GM21786 (cell line): Measurements from ENCODE around the gene FBXL17.

Experiments
- ATAC-seq: cut with Tn5 transposase; IDR thresholded peaks from one replicate; pipeline ENCODE4 v1.9.1; 2021; ENCODE audit not compliant: unreplicated experiment

The FBXL17 gene

DNA sequence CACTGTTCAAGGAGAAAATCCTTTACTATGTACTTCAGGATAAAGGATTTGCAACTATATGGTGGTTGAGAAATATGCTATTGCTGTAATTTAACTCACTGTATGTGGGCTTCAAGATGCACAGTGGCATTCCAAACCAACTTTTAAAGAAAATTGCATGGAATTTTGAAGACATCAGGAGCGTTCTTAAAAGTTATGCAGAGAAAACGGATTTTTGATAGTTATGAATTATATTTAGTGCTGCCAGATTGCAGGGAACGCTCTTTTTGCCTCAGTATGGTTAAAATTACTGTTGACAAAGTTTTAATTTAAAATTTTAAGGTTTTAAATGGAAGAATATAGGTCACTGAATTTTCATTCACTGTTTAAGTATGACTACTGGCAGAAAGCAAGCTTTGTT lies 375.1 kb downstream of the FBXL17 start:
- ATAC-seq = no peak

- ATAC-seq = peak; percentile 93
Measured at GRCh38 chr5:108003178-108003577, 378.7 kb downstream of the FBXL17 start.

- no peak for ATAC-seq
Measured at GRCh38 chr5:108001222-108001621, 380.7 kb downstream of the FBXL17 start.

GRCh38 chr5:107997338-107997980 lies 384.4 kb downstream of the FBXL17 start:
- ATAC-seq = no peak

DNA sequence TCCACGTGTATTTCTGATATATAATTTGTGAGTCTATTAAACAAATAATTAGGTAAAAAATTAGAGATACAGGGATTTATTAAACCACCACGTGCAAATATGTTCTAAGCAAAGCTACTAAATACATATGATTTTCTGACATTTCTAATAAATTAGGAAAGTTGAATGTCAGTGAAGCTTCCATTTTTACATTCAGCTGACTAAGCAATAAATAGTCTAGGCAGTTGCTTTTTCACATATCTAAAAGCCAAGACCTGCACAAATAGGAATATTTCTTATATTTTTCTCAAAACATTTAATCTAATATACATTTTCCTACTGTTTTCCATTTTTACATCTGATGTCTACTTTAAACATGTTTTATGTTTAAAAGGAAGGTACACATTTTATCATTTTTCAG lies 388.6 kb downstream of the FBXL17 start:
- no peak for ATAC-seq

DNA sequence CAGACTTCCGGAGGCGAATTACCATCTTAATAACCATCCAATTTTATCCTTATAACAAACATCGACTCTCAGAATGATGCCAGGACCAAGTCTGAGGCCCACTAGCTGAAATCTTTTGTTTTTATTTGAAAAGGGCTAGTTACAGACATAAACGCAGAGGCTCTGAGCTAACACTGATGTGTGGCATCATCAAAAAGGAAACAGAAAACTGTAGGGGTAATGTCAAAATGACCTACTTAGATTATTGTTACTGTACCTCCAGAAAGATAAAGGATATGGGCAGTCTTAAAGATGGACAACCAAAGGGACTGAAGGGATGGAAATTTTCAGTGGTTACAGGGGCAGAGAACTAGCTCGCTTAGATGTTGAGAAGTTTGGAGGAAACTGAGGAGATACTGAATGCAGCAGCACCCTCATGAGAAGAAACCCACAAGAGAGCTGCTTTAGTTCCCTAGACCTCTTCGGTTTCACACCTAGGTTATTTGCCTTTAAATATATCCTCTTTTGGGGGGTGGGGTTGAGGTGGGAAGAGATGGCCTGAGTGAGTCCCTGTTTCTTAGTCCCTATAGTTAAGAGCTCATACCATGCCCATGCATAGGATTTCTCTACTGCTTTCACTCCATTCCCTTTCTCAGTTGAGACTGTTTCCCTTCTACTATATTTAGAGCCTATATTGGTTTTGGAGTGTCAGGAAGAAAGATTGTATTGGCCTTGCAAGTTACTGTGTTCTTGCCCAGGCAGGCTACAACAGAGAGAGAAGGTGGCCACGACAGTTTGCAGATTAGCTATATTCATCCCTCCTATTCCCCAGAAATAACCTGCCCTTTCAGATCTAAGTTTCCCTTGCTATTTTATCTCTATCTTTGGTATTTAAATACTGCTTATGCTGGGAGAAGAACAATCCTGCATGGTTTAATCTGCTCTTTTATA lies 390.8 kb downstream of the FBXL17 start:
- ATAC-seq = no peak

DNA sequence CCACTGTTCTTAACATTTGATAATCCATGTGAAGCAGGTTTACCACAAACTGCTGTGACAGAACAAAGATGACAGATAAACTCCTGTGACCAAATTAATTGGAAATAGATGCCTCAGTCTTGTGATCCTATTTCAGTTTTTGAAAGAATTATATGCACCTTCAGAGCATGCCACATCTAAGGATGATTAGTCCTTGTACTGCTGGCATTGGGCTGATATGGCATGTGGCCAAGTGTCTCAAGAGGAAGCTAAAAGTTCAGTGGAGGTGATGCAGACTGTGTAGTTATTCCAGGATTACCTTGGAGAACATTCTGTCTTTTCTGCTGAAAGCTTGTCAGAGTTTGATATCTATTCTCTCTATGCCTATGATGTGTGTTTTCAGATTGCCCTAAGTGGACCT lies 396.8 kb downstream of the FBXL17 start:
- no peak for ATAC-seq

- no peak for ATAC-seq
Measured at GRCh38 chr5:107982703-107983425, 399.0 kb downstream of the FBXL17 start.

- ATAC-seq = no peak
Measured at GRCh38 chr5:107980923-107981692, 400.8 kb downstream of the FBXL17 start.

DNA sequence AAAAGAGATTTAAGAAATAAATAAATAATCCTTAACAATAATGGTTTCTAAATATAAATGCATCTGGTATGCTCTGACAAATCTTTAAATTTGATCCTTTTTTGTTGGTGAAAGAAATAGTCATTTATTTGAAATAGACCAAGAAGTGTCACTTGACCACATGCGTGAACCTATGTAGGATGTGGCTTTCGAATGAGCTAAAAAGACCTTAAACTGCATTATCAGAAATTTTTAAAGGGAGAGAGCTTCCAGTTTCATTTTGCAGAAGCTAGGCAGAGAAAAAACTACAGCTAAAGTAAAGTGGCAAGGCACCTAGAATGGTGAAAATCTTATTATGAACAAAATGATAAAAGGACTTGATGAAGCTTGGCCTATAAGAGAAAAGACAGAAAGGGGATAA lies 402.0 kb downstream of the FBXL17 start:
- ATAC-seq = no peak

DNA sequence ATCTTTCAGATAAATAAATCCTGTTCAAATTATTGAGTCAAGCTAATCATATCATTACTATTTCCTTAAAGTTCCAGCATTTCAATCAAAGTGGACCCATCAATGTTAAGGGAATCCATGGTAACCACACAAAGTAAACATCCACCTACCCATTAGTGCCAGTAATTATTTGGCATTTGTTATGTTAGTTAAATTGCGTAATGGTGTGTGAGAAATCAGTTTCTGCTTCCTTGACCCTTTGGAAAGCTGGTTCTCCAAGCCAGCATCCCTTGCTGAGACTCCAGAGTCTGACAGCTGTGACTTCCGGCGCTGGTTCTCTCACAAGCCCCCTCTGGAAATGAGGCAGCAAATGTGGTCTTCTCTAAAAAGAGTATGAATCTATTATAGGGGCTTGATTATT lies 402.6 kb downstream of the FBXL17 start:
- no peak for ATAC-seq

DNA sequence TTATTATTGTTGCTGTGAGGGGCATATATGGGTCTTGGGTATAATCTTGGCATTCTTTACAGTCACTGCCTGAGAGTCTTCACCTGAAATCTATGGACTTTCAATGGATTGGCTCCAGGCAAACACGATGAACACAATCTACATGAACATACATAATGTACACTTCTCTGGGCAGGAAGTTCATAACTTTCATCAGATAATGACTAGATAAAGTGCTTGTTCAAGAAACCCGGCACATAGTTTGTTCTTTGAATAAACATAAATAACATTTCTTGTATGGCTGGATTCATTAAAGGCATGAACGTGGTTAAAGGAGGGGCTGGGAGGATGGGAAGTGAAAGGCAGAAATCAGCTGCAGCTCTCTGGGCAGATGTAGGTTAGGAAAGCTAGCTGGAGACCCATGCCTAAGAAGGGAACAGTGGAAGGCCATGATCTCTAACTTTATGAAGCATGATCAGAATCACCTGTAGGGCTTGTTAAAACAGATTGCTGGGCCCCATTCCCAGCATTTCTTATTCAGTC lies 404.3 kb downstream of the FBXL17 start:
- ATAC-seq = no peak

DNA sequence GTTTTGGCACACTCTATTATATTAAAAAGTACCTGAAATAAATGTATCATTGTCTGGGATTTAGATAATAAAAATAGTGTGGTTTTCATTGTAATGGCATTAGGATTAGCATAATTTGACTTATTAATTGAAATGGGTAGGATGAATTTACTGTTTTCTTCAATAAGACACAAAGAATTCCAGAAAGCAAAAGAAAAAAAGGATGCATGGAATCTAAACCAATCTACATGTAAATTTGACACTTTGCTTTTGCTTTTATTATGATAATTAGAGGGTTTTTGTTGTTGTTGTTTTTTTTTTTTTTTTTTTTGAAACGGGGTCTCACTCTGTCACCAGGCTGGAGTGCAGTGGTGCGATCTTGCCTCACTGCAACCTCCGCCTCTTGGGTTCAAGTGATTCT lies 406.3 kb downstream of the FBXL17 start:
- ATAC-seq = no peak

GRCh38 chr5:107971846-107972245 lies 410.1 kb downstream of the FBXL17 start:
- ATAC-seq = no peak

GRCh38 chr5:107969847-107970246 lies 412.1 kb downstream of the FBXL17 start:
- ATAC-seq = no peak

DNA sequence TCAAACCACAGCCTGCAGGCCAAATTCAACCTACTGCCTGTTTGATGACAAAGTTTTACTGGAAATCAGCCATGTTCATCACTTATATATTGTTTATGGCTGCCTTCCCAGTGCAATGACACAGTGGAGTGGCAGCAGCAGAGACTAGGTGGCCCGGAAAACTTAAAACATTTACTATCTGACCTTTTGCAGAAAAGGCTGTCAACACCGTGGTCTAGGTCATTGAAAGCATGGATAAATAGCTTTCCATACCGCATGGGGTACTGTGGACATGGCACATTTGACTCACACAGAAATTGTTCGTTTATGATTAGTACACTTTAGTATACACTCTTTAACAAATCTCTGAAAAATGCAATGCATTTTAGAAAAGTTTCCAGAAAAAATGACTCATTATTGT lies 412.9 kb downstream of the FBXL17 start:
- no peak for ATAC-seq

DNA sequence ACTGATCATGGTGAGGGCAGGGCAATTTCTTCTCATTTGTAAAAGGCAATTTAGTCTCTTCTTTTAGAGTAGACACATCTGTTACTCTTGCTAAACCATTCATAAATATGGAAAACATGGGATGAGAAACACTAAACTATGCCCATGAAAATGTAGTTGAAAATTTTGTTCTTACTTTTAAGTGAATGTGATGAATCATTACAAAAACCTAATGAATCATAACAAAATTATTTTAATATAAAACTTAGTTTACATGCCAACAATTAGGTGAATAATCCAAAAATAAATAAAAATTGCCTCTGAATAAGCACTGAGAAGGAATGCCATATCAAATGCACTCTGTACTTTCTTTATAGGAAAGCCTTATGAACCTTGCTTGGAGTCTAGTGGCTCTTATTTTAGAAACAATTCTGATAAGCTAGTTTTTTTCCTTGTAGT lies 413.5 kb downstream of the FBXL17 start:
- ATAC-seq = no peak

DNA sequence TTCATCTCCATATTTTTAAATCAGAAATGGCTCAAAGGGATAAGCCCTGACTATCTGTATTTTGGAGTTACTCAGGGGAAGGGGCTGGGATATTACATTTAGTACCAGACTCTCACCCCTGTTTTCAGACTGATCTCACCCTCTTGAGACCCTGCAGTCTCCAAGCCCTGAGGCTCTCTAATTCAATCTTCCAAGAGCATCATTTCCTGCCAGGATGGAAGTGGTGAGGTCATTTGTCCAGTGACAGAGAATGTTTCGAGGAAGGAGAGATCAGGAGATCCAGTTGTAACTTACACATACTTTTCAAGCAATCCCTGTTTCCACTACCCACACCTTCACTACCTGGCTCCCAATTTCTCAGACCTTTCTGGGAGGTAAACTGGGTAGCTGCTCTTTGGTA lies 415.7 kb downstream of the FBXL17 start:
- ATAC-seq = no peak

- no peak for ATAC-seq
Measured at GRCh38 chr5:107964722-107965121, 417.2 kb downstream of the FBXL17 start.

DNA sequence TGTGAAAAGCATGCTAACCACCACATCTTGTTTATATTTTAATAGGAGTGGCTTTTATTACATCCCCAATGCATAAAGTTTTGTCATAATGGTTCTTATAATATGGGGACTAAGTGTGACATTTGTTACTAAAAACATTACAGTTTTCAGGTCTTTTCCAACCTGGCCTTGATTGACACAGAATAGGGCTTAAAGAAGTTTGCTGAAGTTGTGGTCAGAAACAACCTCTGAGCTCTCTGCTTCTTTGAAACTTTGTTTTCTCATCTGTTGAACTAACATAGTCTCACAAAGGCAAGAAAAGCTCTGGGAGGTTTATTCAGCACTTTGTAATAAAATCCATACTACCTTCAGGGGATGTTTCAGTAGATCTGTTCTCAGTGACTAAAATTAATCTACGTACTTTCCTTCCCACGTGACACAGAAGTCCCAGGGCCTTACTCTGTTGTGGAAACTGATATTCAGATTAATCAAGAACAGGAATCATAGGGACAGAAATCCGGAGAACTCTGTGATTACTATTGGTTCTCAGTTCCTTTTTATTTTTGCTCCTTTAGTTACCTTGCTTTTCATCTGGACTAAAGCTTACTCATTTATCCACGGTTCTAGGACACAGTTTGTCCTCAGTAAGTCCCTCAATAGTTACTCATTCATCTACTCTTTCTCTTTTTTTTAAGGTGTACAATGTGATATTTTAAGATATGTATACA lies 422.2 kb downstream of the FBXL17 start:
- ATAC-seq = no peak
